Stromal cell of bone marrow (primary cell): Measurements from ENCODE around the gene NR5A2.

Experiments used
- DNase-seq: peaks from one replicate; pipeline ENCODE4 v3.0.0-alpha.2; 2012; ENCODE audit warnings: low read depth

NR5A2 gene

DNA sequence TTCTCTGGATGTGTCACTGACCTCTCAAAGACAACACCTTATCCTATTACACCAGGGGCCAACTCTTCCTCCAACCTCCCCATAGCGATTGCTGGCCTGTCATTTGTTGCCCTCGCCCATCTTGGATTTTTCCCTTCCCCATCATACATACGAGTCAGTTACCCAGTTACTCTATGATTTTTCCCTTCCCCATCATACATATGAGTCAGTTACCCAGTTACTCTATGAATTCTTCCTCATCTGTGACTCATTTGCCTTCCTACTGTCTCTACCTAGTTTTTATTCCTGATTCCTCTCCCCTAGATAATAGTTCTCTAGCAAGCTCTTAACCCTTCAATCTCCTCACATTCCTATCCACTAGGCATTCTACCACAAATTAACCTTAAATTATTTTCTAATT is 178.8 kb downstream of the NR5A2 start:
- DNase-seq, result peak; percentile 50

DNA sequence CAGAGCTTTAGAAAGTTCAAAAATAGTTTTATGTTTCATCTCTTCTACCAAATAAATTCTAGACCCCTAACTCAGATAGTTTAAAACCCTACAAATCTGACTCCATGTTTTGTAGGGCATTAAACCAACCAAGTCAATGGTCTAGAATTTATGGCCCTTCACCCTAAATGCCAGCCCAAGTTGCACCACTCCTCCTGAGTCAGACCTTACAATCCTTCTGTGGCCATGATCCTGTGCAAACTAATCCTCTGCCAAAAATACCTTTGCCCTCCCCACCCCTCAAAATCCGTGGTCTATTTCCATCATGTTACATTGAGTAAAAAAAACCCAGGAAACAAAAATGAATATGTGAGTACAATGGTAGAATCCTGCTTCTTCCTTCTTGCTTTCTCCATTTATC is 179.3 kb downstream of the NR5A2 start:
- no peak for DNase-seq

GRCh38 chr1:200207711-200208126 is 180.2 kb downstream of the NR5A2 start:
- peak; percentile 17 for DNase-seq

DNA sequence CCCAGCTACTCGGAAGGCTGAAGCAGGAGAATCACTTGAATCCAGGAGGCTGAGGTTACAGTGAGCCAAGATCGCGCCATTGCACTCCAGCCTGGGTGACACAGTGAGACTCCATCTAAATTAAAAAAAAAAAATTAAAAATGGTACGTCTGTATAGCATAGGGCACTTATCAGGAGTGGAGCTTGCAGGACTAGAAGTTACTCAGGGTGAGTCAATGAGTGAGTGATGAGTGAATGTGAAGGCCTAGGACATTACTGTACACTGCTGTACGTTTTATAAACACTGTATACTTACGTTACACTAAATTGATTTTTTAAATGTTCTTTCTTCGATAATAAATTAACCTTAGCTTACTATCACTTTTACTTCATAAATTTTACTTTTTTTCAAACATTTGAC is 183.6 kb downstream of the NR5A2 start:
- peak; percentile 21 for DNase-seq

GRCh38 chr1:200213392-200213791 is 185.9 kb downstream of the NR5A2 start:
- no peak for DNase-seq

DNA sequence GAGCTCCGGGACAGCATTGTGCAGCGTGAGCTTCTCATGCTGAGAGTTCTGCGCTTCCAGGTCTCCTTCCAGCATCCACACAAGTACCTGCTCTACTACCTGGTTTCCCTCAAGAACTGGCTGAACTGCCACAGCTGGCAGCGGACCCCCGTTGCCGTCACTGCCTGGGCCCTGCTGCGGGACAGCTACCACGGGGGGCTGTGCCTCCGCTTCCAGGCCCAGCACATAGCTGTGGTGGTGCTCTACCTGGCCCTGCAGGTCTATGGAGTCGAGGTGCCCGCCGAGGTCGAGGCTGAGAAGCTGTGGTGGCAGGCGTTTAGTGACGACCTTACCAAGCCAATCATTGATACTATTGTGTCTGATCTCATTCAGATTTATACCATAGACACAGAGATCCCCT is 186.4 kb downstream of the NR5A2 start:
- no peak for DNase-seq

GRCh38 chr1:200215350-200215749 is 187.8 kb downstream of the NR5A2 start:
- no peak for DNase-seq

DNA sequence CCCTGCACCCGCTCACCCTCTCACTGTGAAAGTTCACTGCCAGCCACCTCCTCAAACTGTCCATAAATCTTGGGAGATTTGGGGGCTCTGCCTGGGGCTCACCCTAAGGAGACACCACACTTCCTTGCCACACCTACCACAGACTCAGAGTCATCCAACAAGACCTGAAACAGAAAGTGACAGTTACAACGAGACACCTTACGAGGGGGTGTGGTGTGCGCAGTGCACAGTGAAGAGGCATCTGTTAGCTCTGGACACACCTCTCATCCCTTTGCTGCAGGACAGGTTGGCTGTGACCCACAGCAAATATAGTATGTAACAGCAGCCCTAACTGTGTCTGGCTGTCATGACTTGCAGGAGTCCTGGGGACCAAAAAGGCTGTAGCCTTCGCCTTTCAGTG is 190.2 kb downstream of the NR5A2 start:
- DNase-seq, result no peak

DNA sequence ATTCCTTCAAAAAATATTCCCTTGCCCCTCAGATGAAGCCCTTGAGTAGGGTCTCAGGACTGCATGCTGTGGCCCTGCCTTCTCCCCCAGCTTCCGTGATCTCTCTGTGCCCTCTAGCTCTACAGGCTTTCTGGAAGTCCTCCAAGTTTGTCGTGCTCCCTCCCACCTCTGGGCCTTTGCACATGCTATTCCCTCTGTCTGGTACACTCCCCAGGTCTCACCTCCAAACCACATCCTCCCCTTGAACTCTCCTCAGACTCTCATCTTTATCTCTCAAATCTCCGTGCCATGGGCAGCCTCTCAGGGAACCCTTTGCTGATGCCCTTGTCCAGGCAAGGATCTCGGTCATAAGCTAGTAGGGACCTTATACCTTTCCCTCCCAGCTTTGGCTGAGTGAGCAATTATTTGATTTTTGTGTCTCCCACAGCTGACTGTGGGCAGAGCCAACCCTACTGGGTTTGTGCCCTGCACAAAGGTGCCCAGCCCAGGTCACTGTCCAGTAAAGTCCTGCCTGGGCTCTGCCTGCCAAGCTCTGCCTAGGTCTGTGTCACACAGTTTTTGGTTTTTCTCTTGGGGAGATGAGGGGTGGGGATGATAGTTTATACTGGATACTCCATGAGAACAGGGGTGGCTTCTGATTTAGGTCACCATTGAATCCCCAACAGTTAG is 194.2 kb downstream of the NR5A2 start:
- DNase-seq, result no peak

GRCh38 chr1:200223207-200223606 is 195.7 kb downstream of the NR5A2 start:
- DNase-seq, result no peak

DNA sequence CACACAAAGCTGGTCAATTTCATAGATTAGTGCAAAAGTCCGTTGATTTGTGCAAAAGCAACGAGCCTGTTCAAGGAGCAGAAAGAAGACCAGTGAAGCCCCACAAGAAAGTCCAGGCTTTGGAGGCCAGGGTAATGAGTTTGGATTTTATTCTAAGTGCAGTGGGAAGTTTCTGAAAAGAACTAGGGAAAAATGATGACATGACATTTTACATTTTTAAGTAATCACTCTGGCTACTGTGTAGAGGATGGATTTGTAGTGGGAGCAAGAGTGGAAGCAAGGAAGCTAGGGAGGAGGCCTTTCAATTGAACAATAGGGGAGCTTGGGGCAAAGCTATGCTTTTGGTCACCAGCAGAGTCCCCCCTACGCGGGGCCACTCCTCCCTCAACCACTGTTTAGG is 196.1 kb downstream of the NR5A2 start:
- DNase-seq, result no peak

GRCh38 chr1:200224315-200224714 is 196.8 kb downstream of the NR5A2 start:
- peak; percentile 66 for DNase-seq

DNA sequence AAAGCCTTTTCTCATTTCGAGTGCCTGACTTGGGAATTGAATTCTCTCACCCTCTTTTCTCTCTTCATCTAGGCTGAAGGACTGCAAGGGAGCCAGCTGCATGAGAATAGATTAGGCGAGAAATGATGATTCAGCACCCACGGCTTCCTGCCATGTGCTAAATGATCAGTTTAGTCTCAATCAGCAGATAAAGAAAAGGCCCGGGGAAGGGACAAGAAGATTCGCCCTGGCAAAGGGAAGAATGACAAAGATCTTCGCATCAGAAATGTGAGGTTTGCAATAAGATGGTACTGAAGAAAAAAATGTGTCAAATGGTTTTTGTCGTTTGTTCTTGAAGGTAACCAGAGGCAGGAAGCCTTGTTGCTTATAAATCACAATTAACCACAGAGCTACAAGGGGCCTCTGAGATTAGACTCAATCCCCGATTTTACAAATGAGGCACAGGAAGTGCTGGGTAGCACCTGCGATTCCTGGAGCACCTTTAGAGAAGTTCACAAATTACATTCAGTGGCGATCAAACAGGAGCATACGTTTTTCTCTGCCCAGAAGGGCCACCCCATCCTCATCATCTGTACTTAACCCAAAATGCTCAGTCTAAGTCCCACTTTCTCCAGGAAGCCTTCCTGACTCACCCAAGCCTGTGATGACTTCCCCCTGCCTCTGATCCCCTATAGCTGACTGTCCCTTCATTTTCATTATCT is 198.9 kb downstream of the NR5A2 start:
- no peak for DNase-seq

- DNase-seq, result no peak
Measured at GRCh38 chr1:200226969-200227303, 199.4 kb downstream of the NR5A2 start.
